Left ventricle myocardium inferior (tissue), 1 donor: Measurements from ENCODE around the gene BRPF1. TPM values are rescaled to one million over a fixed set of nuclear protein-coding genes. Genes with fewer than 3 reads are reported as not detected.
A peak's percentile ranks its signal among the peaks of the same experiment; 100 is the strongest.

Experiments used
- DNase-seq: peaks from one replicate; pipeline ENCODE4 v3.0.0-alpha.2; 2020
- H3K27ac ChIP-seq: fragments of 200-600 bp; replicated peaks from 2 replicates; pipeline ENCODE4 v1.8.0; 2021
- H3K27me3 ChIP-seq: fragments of 200-600 bp; 2 replicates; pipeline ENCODE4 v1.8.0; 2021; ENCODE audit warnings: low read depth
- H3K36me3 ChIP-seq: fragments of 200-600 bp; 2 replicates; pipeline ENCODE4 v1.8.0; 2021
- H3K4me1 ChIP-seq: fragments of 200-600 bp; 2 replicates; pipeline ENCODE4 v1.8.0; 2021
- H3K4me3 ChIP-seq: fragments of 200-600 bp; 2 replicates; pipeline ENCODE4 v1.8.0; 2021; ENCODE audit warnings: mild to moderate bottlenecking, moderate library complexity
- H3K9me3 ChIP-seq: fragments of 200-600 bp; replicated peaks from 2 replicates; pipeline ENCODE4 v1.8.0; 2021
- intact Hi-C: fragments of 100-400 bp; cut with micrococcal nuclease; formaldehyde crosslinking; loops from one replicate; pipeline ENCODE4 v1.11.0; 2022
- total RNA-seq: library from RNA; stranded (reverse); fragmentation: NEBNext Ultra II Directional; extraction: Animal tissue kit (Norgen Biotek cat#: 25700); gene quantifications from one replicate; pipeline ENCODE4 v1.2.1, GENCODE V29; 2021
- TF ChIP-seq, protein P1 (sequence below): fragments of 200-600 bp; IDR thresholded peaks from 2 replicates; pipeline ENCODE4 v1.8.0; 2021; ENCODE audit warnings: antibody characterized with exemption, mild to moderate bottlenecking, borderline replicate concordance
- donor health status: DM: no; HTN: yes; CAD: no; lungs with severe emphysema.

BRPF1 gene
- total RNA-seq, 1 donor from 2014 or later = 9.4 TPM

DNA sequence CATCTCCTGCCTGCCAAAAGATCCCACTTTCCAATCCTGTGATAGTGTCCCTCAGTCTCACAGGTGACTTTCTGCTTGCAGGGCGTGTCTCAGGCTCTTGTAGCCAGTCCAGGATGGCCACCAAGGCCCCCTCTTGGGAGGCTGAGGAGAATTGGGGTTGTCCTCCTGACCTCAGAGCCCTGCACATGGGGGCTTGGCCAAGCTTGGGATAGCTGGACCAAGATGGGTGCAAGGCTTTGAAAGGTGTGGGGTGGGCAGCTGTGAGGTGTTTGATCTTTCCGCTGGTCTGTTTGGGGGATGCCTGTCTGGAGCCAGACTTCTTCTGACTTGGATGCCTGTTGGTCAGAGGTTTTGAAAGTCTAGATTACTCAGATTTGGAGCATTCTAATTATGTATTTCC, 39.9 kb upstream of the BRPF1 start:
- Histone ChIP-seq H3K27ac (peak overlapping the region; percentile 36), H3K4me1 (peaks cover 25% of the 10 kb centered on the region), H3K9me3 (no peaks in the 10 kb centered on the region), H3K27me3 (no peaks in the 10 kb centered on the region), H3K36me3 (peaks cover 87% of the 10 kb centered on the region), H3K4me3 (no peak overlapping the region)
- TF ChIP-seq, protein P1, sequence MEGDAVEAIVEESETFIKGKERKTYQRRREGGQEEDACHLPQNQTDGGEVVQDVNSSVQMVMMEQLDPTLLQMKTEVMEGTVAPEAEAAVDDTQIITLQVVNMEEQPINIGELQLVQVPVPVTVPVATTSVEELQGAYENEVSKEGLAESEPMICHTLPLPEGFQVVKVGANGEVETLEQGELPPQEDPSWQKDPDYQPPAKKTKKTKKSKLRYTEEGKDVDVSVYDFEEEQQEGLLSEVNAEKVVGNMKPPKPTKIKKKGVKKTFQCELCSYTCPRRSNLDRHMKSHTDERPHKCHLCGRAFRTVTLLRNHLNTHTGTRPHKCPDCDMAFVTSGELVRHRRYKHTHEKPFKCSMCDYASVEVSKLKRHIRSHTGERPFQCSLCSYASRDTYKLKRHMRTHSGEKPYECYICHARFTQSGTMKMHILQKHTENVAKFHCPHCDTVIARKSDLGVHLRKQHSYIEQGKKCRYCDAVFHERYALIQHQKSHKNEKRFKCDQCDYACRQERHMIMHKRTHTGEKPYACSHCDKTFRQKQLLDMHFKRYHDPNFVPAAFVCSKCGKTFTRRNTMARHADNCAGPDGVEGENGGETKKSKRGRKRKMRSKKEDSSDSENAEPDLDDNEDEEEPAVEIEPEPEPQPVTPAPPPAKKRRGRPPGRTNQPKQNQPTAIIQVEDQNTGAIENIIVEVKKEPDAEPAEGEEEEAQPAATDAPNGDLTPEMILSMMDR = no peak
- intact Hi-C loops = no loop called here
- no peak for DNase-seq

GRCh38 chr3:9692416-9692815, 39.1 kb upstream of the BRPF1 start:
- no peak overlapping the region for H3K27ac ChIP-seq
- H3K27me3 ChIP-seq = no peaks in the 10 kb centered on the region
- H3K4me1 ChIP-seq = peaks cover 30% of the 10 kb centered on the region
- no peaks in the 10 kb centered on the region for H3K9me3 ChIP-seq
- TF ChIP-seq, protein P1 = no peak
- peaks cover 85% of the 10 kb centered on the region for H3K36me3 ChIP-seq
- intact Hi-C loops = no loop called here
- no peak for DNase-seq
- no peak overlapping the region for H3K4me3 ChIP-seq

DNA sequence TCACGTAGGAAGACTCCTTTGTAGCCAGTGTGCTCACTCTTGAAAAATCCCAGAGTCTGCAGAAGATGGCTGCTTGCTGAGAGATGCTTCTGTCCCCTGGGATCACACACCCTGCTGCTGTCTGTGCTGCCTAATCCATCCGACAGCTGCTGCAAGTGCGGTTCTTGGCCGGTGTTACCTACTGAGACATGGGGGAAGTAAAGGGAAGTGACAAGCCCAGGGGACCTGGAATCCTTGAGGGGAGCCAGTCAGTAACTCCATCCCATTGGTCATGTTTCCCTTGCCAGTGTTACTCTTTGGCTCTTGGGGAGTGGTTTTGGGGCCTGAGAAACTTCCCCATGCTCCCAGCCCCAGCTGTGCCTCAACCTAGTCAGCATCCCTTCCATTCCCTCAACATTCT, 36.2 kb upstream of the BRPF1 start:
- DNase-seq = no peak
- H3K27ac ChIP-seq = no peak overlapping the region
- TF ChIP-seq, protein P1 = no peak
- peaks cover 30% of the 10 kb centered on the region for H3K4me1 ChIP-seq
- no peak overlapping the region for H3K4me3 ChIP-seq
- H3K36me3 ChIP-seq = peaks cover 83% of the 10 kb centered on the region
- no peaks in the 10 kb centered on the region for H3K27me3 ChIP-seq
- no peaks in the 10 kb centered on the region for H3K9me3 ChIP-seq
- intact Hi-C loops = no loop called here

DNA sequence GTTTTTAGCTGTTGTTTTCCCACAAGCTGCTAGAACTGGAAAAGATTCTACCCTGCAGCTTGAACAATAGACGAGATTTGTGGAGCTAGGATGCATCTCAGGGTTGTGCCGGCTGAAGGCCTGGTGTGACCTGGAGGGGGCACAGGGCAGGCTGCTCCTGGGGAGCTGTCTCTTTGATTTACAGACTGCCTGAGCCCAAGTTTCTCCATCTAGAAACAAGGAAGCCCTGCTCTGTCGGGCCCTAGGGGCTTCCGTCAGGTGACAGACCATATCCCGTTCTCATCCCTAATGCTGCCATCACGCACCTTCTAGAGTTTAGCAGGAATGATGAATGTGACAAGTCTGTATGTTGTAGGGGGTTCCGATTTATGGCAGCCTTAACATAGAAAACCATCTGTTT, 35.8 kb upstream of the BRPF1 start:
- H3K36me3 ChIP-seq = peaks cover 83% of the 10 kb centered on the region
- intact Hi-C loops = no loop called here
- H3K4me1 ChIP-seq = peaks cover 26% of the 10 kb centered on the region
- no peaks in the 10 kb centered on the region for H3K27me3 ChIP-seq
- TF ChIP-seq, protein P1 = no peak
- no peaks in the 10 kb centered on the region for H3K9me3 ChIP-seq
- no peak overlapping the region for H3K4me3 ChIP-seq
- H3K27ac ChIP-seq = peak overlapping the region; percentile 34
- no peak for DNase-seq

- TF ChIP-seq, protein P1 = no peak
- intact Hi-C loops = no loop called here
- no peak for DNase-seq
- Histone ChIP-seq H3K4me3 (no peak overlapping the region), H3K4me1 (peaks cover 18% of the 10 kb centered on the region), H3K9me3 (no peaks in the 10 kb centered on the region), H3K36me3 (peaks cover 83% of the 10 kb centered on the region), H3K27ac (peak overlapping the region; percentile 34), H3K27me3 (no peaks in the 10 kb centered on the region)
Measured at GRCh38 chr3:9696480-9697220, 34.9 kb upstream of the BRPF1 start.
